Nephron progenitor cell (in vitro differentiated cells): ENCODE results near the gene PCBP3.

Experiments used
- DNase-seq: peaks from one replicate; pipeline ENCODE4 v3.0.0; 2021
- H3K27ac Mint-ChIP-seq: 2 replicates; pipeline ENCODE4 v1.8.0; 2021; ENCODE audit warnings: mild to moderate bottlenecking, moderate library complexity, mixed read lengths
- H3K27me3 Mint-ChIP-seq: 2 replicates; pipeline ENCODE4 v1.8.0; 2021; ENCODE audit warnings: mild to moderate bottlenecking, low read depth, mixed read lengths; ENCODE audit not compliant: poor library complexity
- H3K36me3 Mint-ChIP-seq: 2 replicates; pipeline ENCODE4 v1.8.0; 2021; ENCODE audit warnings: low read depth, mixed read lengths
- H3K4me1 Mint-ChIP-seq: 2 replicates; pipeline ENCODE4 v1.8.0; 2021; ENCODE audit warnings: mixed read lengths
- H3K4me3 Mint-ChIP-seq: 2 replicates; pipeline ENCODE4 v1.8.0; 2021; ENCODE audit warnings: mild to moderate bottlenecking, moderate library complexity, mixed read lengths
- H3K9me3 Mint-ChIP-seq: 2 replicates; pipeline ENCODE4 v1.8.0; 2021; ENCODE audit warnings: mild to moderate bottlenecking, moderate library complexity, mixed read lengths
- CTCF ChIP-seq: fragments of 200-600 bp; sonication (generic); IDR thresholded peaks from 2 replicates; pipeline ENCODE4 v1.5.0; 2021; ENCODE audit warnings: antibody characterized with exemption

PCBP3 gene

GRCh38 chr21:45911806-45912325 lies 268.3 kb downstream of the PCBP3 start:
- no peaks in the 10 kb centered on the region for H3K9me3 Mint-ChIP-seq
- no peak for TF ChIP-seq CTCF
- H3K4me3 Mint-ChIP-seq = no peak overlapping the region
- peaks cover 57% of the 10 kb centered on the region for H3K4me1 Mint-ChIP-seq
- no peak for DNase-seq
- H3K27ac Mint-ChIP-seq = no peak overlapping the region
- H3K27me3 Mint-ChIP-seq = peaks cover 10% of the 10 kb centered on the region
- no peaks in the 10 kb centered on the region for H3K36me3 Mint-ChIP-seq

DNA sequence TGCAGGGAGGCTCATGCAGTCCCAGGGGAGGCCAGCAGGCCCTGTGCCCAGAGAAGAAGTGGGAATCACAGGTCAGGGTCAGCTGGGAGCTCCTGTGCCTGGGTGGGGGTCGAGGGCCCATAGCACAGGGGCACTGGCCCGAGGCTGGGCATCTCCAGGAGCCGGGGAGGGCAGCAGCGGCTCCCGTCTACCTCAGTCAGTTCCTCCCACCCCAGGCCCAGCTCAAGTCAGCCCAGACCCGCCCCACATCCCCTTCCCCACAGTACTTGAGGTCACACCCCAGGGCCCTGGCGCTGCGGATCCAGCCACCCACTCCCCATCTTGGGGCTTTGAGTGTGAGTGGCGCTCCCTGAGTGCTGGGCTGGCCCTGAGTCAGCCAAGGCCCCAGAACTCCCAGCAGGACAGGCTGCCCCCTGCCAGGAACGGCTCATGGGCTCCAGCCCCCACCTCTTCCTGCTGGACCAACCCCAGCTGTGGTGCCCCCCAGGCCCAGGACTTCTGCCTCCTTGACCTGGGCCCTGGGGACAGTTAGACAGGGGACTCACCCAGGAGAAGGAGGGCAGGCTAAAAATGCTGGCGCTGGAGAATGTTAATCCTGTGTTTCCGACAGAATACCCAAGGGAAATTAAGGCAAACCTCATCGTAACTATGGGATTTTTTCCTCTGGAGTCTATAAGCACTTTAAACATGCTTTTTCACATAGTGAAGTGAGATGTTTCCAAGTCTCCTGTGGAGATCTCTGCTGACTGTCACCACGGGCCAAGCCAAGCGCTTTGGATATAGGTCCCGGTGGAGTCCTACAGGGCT lies 269.3 kb downstream of the PCBP3 start:
- no peaks in the 10 kb centered on the region for H3K9me3 Mint-ChIP-seq
- H3K4me1 Mint-ChIP-seq = peaks cover 63% of the 10 kb centered on the region
- H3K27me3 Mint-ChIP-seq = peaks cover 4% of the 10 kb centered on the region
- no peak overlapping the region for H3K27ac Mint-ChIP-seq
- no peak overlapping the region for H3K4me3 Mint-ChIP-seq
- DNase-seq = no peak
- TF ChIP-seq CTCF = no peak
- H3K36me3 Mint-ChIP-seq = no peaks in the 10 kb centered on the region

DNA sequence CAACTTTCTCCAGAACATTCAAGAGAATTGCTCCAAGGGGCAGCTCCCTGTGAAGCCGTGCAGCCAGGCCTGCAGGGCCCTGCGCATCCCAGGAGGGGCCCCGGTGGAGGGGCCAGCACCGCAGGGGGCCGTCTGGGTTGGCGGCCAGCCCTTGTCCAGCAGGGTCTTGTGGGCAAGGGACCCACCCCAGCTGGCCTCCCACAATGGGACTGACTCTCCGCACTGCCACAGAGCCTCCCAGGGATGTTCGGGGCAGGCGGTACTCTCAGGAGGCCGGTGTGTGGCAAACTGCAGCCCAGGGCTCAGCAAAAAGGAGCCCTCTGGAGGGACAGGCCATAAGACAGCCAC lies 269.9 kb downstream of the PCBP3 start:
- no peak for DNase-seq
- Mint-ChIP-seq H3K27me3 (peaks cover 4% of the 10 kb centered on the region), H3K27ac (no peak overlapping the region), H3K9me3 (no peaks in the 10 kb centered on the region), H3K4me1 (peaks cover 60% of the 10 kb centered on the region), H3K4me3 (no peak overlapping the region), H3K36me3 (no peaks in the 10 kb centered on the region)
- no peak for TF ChIP-seq CTCF

- Mint-ChIP-seq H3K36me3 (no peaks in the 10 kb centered on the region), H3K9me3 (no peaks in the 10 kb centered on the region), H3K4me1 (peaks cover 57% of the 10 kb centered on the region), H3K27me3 (peaks cover 4% of the 10 kb centered on the region), H3K4me3 (no peak overlapping the region), H3K27ac (no peak overlapping the region)
- no peak for TF ChIP-seq CTCF
- no peak for DNase-seq
Observed at GRCh38 chr21:45913886-45914285, 270.4 kb downstream of the PCBP3 start.

GRCh38 chr21:45914321-45914845 lies 270.9 kb downstream of the PCBP3 start:
- no peak for TF ChIP-seq CTCF
- H3K4me1 Mint-ChIP-seq = peaks cover 57% of the 10 kb centered on the region
- peak overlapping the region; percentile 42 for H3K27ac Mint-ChIP-seq
- H3K4me3 Mint-ChIP-seq = no peak overlapping the region
- no peaks in the 10 kb centered on the region for H3K9me3 Mint-ChIP-seq
- no peaks in the 10 kb centered on the region for H3K36me3 Mint-ChIP-seq
- DNase-seq = no peak
- peaks cover 4% of the 10 kb centered on the region for H3K27me3 Mint-ChIP-seq
